NCI-H510A (cell line): Measurements from ENCODE around the gene PCNP.
"Not testable (repeated sequence)": the region's sequence is repeated elsewhere in the genome, so short reads cannot be mapped to it uniquely, and the experiment has no call there.

ENCODE experiments used
- DNase-seq: peaks from one replicate; lab custom pipeline; 2025; lab: John Stamatoyannopoulos, UW

The PCNP gene

DNA sequence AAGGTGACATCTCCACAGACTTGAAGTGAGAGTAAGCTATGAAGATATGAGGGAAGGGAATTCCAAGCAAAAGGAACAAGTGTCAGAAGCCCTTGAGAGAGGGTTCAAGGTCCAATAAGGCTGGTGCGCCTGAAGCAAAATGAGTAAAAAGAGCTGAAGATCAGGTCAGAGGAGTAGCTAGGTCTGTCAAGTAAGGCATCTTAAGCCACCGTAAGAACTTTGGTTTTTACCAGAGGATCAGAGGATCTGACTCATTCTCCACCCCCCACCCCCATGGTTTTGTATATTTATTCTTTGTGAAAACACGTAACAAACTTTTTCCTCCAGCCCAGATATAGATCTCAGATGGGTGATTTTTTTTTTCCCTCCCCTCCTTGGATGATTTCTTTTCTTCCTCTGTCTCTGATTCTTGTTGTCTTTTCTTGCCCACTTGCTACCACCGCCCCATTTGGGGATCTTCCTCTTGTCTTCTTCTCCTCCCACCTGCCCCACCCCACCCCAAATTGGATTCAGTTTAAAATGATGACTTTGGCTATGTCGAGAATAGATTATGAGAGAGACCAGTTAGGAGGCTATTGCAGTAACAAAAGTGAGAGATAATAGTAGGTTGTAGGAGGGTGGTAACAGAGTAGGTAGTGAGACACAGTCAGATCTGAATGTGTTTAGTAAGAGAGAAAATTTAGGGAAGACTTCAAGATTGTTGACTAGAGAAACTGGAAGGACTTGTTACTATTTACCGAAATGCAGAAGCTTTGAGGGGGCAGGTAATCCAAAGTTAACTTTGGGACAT lies 6.3 kb upstream of the PCNP start:
- DNase-seq: no peak

DNA sequence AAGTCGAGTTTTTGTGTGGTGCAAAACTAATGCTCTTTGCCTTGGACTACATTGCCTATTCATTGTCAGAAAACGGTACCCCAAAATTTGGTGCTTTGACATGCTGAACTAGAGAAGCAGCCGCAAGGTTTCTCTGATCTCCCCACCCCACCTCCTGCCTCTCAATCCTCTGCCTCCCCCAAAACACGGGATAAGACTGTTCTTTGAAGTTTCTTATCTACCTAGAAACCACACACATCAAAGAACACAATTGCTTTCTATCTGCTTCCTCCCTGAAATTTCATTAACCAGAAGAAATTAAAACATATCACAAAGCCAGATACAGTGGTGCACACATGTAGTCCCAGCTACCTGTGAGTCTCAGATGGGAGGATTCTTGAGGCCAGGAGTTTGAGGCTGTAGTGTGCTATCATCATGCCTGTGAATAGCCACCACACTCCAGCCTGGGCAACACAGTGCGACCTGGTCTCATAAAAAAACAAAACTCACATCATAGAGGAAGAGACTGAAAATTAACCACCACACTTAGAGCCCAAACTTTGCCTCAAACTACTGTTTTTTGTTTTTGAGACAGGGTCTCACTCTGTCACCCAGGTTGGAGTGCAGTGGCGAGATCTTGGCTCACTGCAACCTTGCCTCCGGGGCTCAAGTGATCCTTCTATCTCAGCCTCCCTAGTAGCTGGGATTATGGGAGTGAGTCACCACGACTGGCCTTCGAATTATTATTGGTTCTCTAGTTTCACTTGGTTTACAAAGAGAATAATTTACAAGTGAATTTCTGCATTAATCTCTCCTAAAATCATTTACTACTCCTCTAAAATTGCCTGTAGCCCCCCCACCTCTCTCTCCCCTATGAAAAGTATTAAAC lies 2.7 kb upstream of the PCNP start:
- no peak for DNase-seq

GRCh38 chr3:101574388-101575112 lies 570 bp downstream of the PCNP start:
- no peak for DNase-seq

- DNase-seq: no peak
Measured at GRCh38 chr3:101577286-101577685, 3.3 kb downstream of the PCNP start.

GRCh38 chr3:101588616-101589015 lies 14.6 kb downstream of the PCNP start:
- no peak for DNase-seq

- no peak for DNase-seq
Measured at GRCh38 chr3:101591071-101591470, 17.1 kb downstream of the PCNP start.

GRCh38 chr3:101602731-101603130 lies 28.8 kb downstream of the PCNP start:
- DNase-seq: no peak

DNA sequence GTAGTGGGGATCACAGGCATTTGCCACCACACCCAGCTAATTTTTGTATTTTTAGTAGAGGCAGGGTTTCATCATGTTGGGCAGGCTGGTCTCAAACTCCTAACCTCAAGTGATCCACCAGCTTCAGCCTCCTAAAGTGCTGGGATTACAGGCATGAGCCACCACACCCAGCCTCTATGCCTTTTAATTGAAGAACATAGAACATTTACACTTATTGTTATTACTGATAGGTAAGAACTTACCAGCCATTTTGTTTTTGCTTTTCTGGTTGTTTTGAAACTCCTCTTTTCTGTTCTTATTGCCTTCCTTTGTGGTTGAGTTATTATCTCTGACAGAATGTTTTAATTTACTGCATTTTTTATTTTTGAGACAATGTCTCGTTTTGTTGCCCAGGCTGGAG lies 29.2 kb downstream of the PCNP start:
- no peak for DNase-seq

GRCh38 chr3:101605398-101605797 lies 31.4 kb downstream of the PCNP start:
- DNase-seq: not testable (repeated sequence)

DNA sequence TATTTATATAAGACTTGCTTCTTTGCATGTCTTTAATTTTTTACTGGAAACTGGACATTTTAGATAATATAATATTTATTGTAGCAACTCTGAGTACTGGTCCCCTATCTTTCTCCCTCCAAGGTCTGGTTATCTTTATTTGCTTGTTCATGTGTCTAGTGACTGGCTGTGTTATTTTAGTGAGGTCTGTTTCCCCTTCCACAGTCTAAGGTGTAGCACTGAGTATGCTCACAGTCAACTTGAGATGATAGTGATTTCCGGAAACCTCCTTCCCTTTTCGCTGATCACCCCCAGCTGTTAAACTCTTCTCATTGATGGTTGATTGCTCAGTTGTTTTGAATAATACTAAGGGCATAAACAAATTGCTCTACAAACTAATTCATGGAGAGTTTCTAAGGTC lies 37.0 kb downstream of the PCNP start:
- DNase-seq: no peak

GRCh38 chr3:101613014-101613413 lies 39.0 kb downstream of the PCNP start:
- DNase-seq: not testable (repeated sequence)

DNA sequence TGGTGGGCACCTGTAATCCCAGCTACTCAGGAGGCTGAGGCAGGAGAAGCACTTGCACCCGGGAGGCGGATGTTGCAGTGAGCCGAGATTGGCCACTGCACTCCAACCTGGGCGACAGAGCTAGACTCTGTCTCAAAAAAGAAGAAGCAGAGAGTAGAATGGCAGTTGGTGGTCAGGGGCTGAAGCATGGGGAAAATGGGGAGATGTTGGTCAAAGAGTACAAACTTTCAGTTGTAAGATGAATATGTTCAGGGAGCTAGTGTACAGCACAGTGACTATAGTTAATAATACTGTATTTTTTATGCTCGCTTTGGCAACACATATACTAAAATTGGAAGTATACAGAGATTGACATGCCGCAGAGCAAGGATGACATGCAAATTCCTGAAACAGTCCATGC lies 41.5 kb downstream of the PCNP start:
- DNase-seq: no peak

- no peak for DNase-seq
Measured at GRCh38 chr3:101617478-101617877, 43.5 kb downstream of the PCNP start.

- no peak for DNase-seq
Measured at GRCh38 chr3:101618726-101619125, 44.7 kb downstream of the PCNP start.

DNA sequence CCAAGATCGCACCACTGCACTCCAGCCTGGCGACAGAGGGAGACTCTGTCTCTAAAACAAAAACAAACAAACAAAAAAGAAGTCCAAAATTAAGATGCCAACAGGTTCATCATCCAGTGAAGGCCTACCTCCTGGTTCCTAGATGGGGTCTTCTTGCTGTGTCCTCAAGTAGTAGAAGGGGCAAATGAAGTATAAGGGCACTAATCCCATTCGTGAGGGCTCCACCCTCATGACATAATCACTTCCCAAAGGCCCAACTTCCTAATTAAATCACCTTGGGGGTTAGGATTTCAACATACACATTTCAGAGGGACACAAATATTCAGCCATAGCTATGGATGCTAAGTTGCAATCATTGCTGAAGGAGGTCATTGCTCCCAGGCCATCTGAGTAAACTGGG lies 45.8 kb downstream of the PCNP start:
- no peak for DNase-seq

DNA sequence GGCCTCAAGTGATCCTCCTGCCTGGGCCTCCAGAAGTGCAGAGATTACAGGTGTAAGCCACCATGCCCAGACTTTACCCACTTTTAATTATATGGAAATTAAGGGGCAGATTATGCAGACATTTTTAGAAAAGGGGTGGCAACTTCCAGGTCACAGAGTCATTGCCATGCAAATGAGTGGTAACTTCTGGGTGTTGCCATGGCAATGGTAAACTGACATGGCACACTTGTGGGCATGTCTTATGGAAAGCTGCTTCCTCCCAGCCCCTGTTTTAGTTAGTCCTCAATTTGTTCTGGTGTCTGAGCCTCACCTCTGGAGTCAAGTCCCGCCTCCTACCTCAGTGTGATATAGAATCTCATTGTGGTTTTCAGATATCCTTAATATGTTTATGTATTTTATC lies 49.7 kb downstream of the PCNP start:
- DNase-seq: no peak

DNA sequence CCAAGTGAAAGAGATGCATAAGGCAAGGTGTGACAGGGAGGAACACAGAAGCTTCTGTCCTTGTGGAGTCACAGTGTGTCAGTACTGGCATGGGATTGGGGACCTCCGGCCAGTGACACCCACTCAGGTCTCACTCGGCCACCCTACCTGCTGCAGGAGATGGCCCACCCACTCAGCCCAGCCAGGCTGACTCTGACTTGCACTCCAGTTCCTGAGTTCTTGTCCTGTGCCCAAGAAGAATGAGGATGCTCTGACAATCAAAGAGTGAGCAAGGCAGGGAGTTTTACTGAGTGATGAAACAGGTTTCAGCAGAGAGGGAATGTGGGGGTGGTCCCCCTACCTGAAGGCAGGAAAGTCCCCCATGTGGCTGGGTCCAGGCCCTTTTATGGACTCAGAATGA lies 50.9 kb downstream of the PCNP start:
- no peak for DNase-seq

DNA sequence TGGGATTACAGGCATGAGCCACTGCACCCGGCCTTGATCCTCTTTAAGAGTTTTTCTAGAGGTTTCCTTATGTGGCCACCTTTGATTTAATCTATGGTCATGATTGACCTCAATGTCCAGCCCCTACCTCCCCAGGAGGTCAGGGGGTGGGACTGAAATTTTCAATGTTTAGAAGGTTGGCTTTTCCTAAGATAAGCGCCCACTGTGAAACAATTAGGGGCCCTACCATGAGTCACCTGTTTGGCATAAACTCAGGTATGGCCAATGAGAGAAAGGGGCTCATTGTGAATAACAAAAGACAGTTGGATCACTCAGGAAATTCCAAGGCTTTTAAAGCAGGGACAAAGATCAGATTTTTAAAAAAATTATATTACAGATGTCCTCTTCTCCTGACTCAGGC lies 51.9 kb downstream of the PCNP start:
- no peak for DNase-seq

DNA sequence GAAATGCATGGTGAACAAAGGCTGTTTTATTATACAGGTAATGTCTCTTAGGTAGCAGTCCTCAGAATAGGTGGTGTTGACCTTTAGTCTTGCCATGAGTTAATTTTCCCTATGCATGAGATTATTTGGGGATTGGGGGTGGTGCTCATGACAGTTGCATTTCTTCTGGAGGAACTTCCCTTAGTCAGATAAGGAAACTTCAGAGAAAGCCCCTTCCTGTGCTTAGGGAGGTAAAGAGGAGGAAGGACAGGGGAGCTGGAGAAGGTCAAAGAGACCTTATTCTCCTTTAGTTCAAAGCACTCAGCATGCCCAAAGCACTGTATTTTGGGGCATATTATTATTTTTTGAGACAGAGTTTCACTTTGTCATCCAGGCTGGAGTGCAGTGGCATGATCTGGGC lies 55.2 kb downstream of the PCNP start:
- no peak for DNase-seq

DNA sequence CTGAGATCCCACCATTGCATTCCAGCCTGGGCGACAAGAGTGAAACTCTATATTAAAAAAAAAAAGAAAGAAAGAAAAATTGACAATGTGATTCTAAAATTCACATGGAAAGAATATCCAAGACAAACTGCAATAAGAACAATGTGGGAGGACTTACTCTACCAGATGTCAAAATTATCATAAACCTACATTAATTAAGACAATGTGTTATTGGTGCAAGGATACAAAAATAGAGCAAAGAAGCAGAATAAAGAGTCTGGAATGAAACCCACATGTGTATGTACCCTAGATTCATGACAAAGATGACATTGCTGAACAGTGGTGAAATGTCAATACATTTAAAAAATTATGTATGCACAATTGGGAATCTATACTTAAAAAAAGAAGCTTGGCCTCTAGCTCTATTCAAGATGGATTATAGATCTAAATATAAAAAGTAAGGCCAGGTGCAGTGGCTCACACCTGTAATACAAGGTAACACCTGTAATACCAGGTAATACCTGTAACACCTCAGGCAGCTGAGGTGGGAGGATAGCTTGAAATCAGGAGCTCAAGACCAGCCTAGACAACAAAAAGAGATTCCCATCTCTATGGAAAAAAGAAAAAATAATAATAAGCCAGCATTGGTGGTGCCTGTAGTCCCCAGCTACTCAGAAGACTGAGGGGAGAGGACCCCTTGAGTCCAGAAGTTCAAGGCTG lies 57.3 kb downstream of the PCNP start:
- no peak for DNase-seq

DNA sequence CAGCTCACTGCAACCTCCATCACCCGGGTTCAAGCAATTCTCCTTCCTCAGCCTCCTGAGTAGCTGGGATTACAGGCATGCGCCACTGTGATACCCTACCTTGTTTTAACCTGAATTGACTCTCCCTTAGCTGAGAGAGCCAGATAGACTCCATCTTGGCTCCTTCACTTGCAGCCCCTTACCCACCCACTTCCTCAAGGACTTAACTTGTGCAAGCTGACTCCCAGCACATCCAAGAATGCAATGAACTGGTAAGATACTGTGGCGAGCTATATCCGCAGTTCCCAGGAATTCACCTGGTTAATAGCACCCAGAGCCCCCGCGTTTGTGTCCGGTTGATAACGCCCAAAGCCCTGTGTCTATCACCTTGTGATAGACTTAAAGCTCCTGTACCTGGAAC lies 58.0 kb downstream of the PCNP start:
- not testable (repeated sequence) for DNase-seq

DNA sequence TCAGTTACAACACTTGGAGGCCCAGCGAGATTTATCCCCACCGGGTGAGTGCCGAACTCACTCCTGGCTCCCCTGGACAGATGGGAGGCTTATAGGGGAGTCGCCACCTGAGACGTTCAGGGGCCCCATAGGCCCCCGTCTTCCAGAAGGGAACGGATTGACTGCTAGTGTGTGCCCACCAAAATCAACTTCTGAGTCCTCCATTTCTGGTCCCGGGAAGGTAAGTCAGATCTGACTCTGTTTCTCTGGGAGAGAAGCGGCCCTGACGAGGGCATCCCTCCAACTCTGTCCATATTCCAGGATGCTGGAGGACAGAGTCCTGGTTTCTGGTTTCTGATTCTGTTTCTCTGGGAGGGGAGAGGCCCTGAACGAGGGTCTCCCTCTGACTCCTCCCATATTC lies 58.6 kb downstream of the PCNP start:
- no peak for DNase-seq
